OCI-LY1 (cell line): ENCODE data around the gene LIMCH1.

Source experiments
- H2AFZ ChIP-seq: fragments of 200-600 bp; sonication (generic), shearing (Covaris generic); 2 replicates; pipeline ENCODE4 v1.6.0; 2014; ENCODE audit warnings: antibody characterized with exemption, mild to moderate bottlenecking, low read length
- H3F3A ChIP-seq: fragments of 200-600 bp; sonication (generic), shearing (Covaris generic); 2 replicates; pipeline ENCODE4 v1.6.0; 2014; ENCODE audit warnings: mild to moderate bottlenecking, antibody characterized with exemption, low read length, moderate library complexity; ENCODE audit not compliant: insufficient read depth
- H3K27ac ChIP-seq: fragments of 200-600 bp; sonication (generic); 2 replicates; pipeline ENCODE4 v1.5.1; 2014; ENCODE audit warnings: low read length, mixed run types, mild to moderate bottlenecking, low read depth; ENCODE audit not compliant: poor library complexity, severe bottlenecking
- H3K27me3 ChIP-seq: fragments of 200-600 bp; sonication (generic); 2 replicates; pipeline ENCODE4 v1.6.0; 2014; ENCODE audit warnings: antibody characterized with exemption, mild to moderate bottlenecking, low read length, moderate library complexity; ENCODE audit not compliant: insufficient read depth
- H3K36me3 ChIP-seq: fragments of 200-600 bp; sonication (generic); 2 replicates; pipeline ENCODE4 v1.6.1; 2014; ENCODE audit warnings: mild to moderate bottlenecking, antibody characterized with exemption, low read length, moderate library complexity, mixed read lengths; ENCODE audit not compliant: insufficient read depth
- H3K4me1 ChIP-seq: fragments of 200-600 bp; sonication (generic); 2 replicates; pipeline ENCODE4 v1.5.1; 2014; ENCODE audit warnings: mild to moderate bottlenecking, low read length, moderate library complexity; ENCODE audit not compliant: insufficient read depth, severe bottlenecking
- H3K4me2 ChIP-seq: fragments of 200-600 bp; sonication (generic), shearing (Covaris generic); 2 replicates; pipeline ENCODE4 v1.6.1; 2014; ENCODE audit warnings: low read length
- H3K4me3 ChIP-seq: fragments of 200-600 bp; sonication (generic); 2 replicates; pipeline ENCODE4 v1.5.1; 2014; ENCODE audit warnings: low read length, low read depth, mild to moderate bottlenecking, mixed read lengths; ENCODE audit not compliant: poor library complexity, severe bottlenecking
- H3K79me2 ChIP-seq: fragments of 200-600 bp; shearing (Covaris generic); 2 replicates; pipeline ENCODE4 v1.6.1; 2016; ENCODE audit warnings: mixed run types, low read length, mixed read lengths; ENCODE audit not compliant: insufficient read depth
- H3K9ac ChIP-seq: fragments of 200-600 bp; sonication (generic), shearing (Covaris generic); 2 replicates; pipeline ENCODE4 v1.6.1; 2014; ENCODE audit warnings: mild to moderate bottlenecking, low read length, mixed read lengths
- H3K9me2 ChIP-seq: fragments of 200-600 bp; sonication (generic), shearing (Covaris generic); 2 replicates; pipeline ENCODE4 v1.6.1; 2014; ENCODE audit warnings: low read depth, mild to moderate bottlenecking, low read length, mixed read lengths
- H3K9me3 ChIP-seq: fragments of 200-600 bp; shearing (Covaris generic); 2 replicates; pipeline ENCODE4 v1.6.1; 2014; ENCODE audit warnings: low read length, mixed read lengths
- H4K20me1 ChIP-seq: fragments of 200-600 bp; sonication (generic), shearing (Covaris generic); 2 replicates; pipeline ENCODE4 v1.6.0; 2016; ENCODE audit warnings: mild to moderate bottlenecking, low read length; ENCODE audit not compliant: insufficient read depth
- EZH2 ChIP-seq: fragments of 200-600 bp; sonication (generic), shearing (Covaris generic); IDR thresholded peaks from 2 replicates; pipeline ENCODE4 v1.8.0; 2017; ENCODE audit warnings: borderline replicate concordance, mixed run types, mild to moderate bottlenecking, antibody characterized with exemption, low read length, moderate library complexity, mixed read lengths
- TF ChIP-seq, protein P1 (sequence below): fragments of 200-600 bp; sonication (generic), shearing (Covaris generic); IDR thresholded peaks from 2 replicates; pipeline ENCODE4 v1.5.1; 2017; ENCODE audit warnings: mild to moderate bottlenecking, antibody characterized with exemption, low read length, moderate library complexity, mixed read lengths

The LIMCH1 gene

DNA sequence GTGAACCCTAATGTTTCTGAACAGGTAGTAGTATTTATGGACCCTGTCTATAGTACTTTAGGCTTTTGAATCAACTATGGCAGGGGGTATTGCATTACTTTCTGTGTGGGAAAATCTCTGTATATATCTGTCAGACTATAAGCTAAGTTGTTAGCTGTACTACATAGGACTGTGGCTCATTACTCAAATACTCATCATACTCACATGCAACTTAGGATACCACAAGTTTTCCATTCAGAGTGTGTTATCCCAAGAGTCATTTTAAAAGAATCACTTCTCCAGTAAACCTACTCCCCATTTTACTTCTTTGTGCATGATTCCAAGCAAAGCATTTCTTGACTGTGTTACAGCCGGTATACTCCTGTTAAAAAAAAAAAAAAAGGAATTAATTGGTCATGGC is 115.0 kb downstream of the LIMCH1 start:
- H3K9me3 ChIP-seq: no peaks in the 10 kb centered on the region

DNA sequence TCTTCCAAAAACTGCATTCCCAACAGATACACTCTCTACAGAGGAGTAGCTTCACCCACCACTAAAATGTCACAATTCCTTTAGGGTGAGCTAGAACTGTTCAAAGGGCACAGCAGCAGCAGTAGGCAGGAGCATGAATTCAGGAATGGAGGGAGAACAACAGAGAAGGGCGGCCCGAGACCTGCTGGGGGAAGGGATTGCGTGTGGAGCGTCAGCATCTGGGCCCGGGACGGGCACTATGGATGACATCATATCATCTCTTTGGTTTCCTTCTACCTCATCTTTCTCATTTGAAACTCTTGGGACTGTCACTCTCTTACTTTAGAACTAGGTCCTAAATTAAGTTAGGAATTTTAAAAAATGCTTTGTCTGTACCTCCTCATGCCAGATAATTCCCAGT is 115.6 kb downstream of the LIMCH1 start:
- Histone ChIP-seq H3K4me3 (no peak overlapping the region), H3K4me1 (no peaks in the 10 kb centered on the region), H3F3A (no peaks in the 10 kb centered on the region), H3K27me3 (no peaks in the 10 kb centered on the region), H2AFZ (no peak overlapping the region), H3K4me2 (no peak overlapping the region), H4K20me1 (no peaks in the 10 kb centered on the region), H3K79me2 (no peaks in the 10 kb centered on the region), H3K9me2 (no peaks in the 10 kb centered on the region), H3K36me3 (no peaks in the 10 kb centered on the region), H3K9ac (no peak overlapping the region), H3K9me3 (no peaks in the 10 kb centered on the region), H3K27ac (no peak overlapping the region)
- TF ChIP-seq, protein P1, sequence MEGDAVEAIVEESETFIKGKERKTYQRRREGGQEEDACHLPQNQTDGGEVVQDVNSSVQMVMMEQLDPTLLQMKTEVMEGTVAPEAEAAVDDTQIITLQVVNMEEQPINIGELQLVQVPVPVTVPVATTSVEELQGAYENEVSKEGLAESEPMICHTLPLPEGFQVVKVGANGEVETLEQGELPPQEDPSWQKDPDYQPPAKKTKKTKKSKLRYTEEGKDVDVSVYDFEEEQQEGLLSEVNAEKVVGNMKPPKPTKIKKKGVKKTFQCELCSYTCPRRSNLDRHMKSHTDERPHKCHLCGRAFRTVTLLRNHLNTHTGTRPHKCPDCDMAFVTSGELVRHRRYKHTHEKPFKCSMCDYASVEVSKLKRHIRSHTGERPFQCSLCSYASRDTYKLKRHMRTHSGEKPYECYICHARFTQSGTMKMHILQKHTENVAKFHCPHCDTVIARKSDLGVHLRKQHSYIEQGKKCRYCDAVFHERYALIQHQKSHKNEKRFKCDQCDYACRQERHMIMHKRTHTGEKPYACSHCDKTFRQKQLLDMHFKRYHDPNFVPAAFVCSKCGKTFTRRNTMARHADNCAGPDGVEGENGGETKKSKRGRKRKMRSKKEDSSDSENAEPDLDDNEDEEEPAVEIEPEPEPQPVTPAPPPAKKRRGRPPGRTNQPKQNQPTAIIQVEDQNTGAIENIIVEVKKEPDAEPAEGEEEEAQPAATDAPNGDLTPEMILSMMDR: no peak
- TF ChIP-seq EZH2: no peak

More for the DNA sequence above, 115.0 kb downstream of the LIMCH1 start:
- Histone ChIP-seq H3K27me3 (no peaks in the 10 kb centered on the region), H3F3A (no peaks in the 10 kb centered on the region), H3K36me3 (no peaks in the 10 kb centered on the region), H3K4me3 (no peak overlapping the region), H3K9me2 (no peaks in the 10 kb centered on the region), H3K27ac (no peak overlapping the region), H3K79me2 (no peaks in the 10 kb centered on the region), H3K4me1 (no peaks in the 10 kb centered on the region), H4K20me1 (no peaks in the 10 kb centered on the region), H3K9ac (no peak overlapping the region), H3K4me2 (no peak overlapping the region), H2AFZ (no peak overlapping the region)
- TF ChIP-seq, protein P1: no peak
- no peak for TF ChIP-seq EZH2

DNA sequence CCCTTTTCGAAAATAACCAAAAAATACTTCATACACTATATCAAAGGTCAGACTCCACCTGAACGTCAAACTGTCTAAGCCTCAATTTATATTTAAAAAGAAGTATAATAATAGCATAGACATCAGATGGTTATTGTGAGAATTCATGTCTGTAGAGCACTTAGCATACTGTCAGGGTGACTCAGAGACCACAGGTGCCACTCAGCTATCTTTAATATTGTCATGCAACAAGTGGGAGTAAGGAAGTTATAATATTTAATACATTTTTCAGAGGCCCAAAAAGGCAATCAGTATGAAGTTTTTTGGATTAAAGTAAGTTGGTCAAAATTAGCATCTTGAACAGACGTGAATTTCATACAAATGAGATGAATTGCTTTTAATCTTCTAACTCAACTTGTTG is 117.2 kb downstream of the LIMCH1 start:
- Histone ChIP-seq H3K36me3 (no peaks in the 10 kb centered on the region), H3K4me2 (no peak overlapping the region), H3K9ac (no peak overlapping the region), H3K27ac (no peak overlapping the region), H3K9me2 (no peaks in the 10 kb centered on the region), H3F3A (no peaks in the 10 kb centered on the region), H3K27me3 (no peaks in the 10 kb centered on the region), H3K4me3 (no peak overlapping the region), H3K79me2 (no peaks in the 10 kb centered on the region), H3K4me1 (no peaks in the 10 kb centered on the region), H3K9me3 (no peaks in the 10 kb centered on the region), H2AFZ (no peak overlapping the region), H4K20me1 (no peaks in the 10 kb centered on the region)
- TF ChIP-seq, protein P1: no peak
- TF ChIP-seq EZH2: no peak
